Measurements from ENCODE around the gene PIGO. TPM values are rescaled to one million over a fixed set of nuclear protein-coding genes. Genes with fewer than 3 reads are reported as not detected.

PIGO gene
- total and polyA plus RNA-seq, 10 of the 15 experiments (the other 5 are each of a cell fraction or from before 2014, with no cell fraction given) = 8.2 to 23.3 (median 18.4) TPM

GRCh38 chr9:35102465-35102768, 6.0 kb upstream of the PIGO start:
- in situ Hi-C loops (cut with MboI) = loop anchor here (10.0 kb wide), 2 partner anchors 632 to 712 kb away; partner anchors contain the start of genes CREB3, HINT2, SPAG8 and TLN1
- TSS peak; percentile 83 for BruUV-seq (replicated peaks)
- TF ChIP-seq SIX5 (IDR thresholded peaks at IDR 0.05; ENCODE audit: low read depth, low read length, severe bottlenecking) (no peak), PKNOX1 (IDR thresholded peaks at IDR 0.05) (no peak), JUND (IDR thresholded peaks at IDR 0.05; ENCODE audit: low read depth, low read length) (no peak), SUPT20H (IDR thresholded peaks at IDR 0.05; ENCODE audit: borderline replicate concordance, control insufficient read depth, low read depth, low read length) (no peak), PRDM15 (CRISPR knock-in tag; IDR thresholded peaks at IDR 0.05) (no peak), ZSCAN29 (IDR thresholded peaks at IDR 0.05) (no peak), RAD21 (IDR thresholded peaks at IDR 0.05; ENCODE audit: insufficient read depth, low read depth, low read length) (no peak), ZBTB40 (IDR thresholded peaks at IDR 0.05; ENCODE audit: borderline replicate concordance) (no peak), YBX1 (IDR thresholded peaks at IDR 0.05) (no peak), SREBF2 (IDR thresholded peaks at IDR 0.05; ENCODE audit: low read length) (no peak), CREM (IDR thresholded peaks at IDR 0.05; ENCODE audit: low read depth) (no peak)

More at GRCh38 chr9:35102465-35102768, 6.0 kb upstream of the PIGO start:
- CTCF ChIA-PET = interaction anchor here (0.8 to 2.5 kb wide), 3 partner anchors 12 to 530 kb away, joined by 3 to 11 read pairs (median 4); partner anchors contain the start of gene VCP
- FAIRE-seq = no peak
- Histone ChIP-seq H3K4me2 (ENCODE audit: control insufficient read depth, insufficient read depth) (peak overlapping the region; percentile 88), H3K4me1 (ENCODE audit: control insufficient read depth, insufficient read depth, low read length) (peaks cover 5% of the 10 kb centered on the region), H3K4me3 (peak overlapping the region; percentile 79), H3K27ac (ENCODE audit: control insufficient read depth, insufficient read depth) (peak overlapping the region; percentile 88), H2AFZ (ENCODE audit: control insufficient read depth, low read depth, low read length) (peak overlapping the region; percentile 82), H3K27me3 (replicated peaks in 1 of 2; ENCODE audit: control insufficient read depth in 2 of 2, insufficient read depth in 2 of 2, low read length in 1 of 2) (no peaks in the 10 kb centered on the region), H4K20me1 (ENCODE audit: control insufficient read depth, insufficient read depth) (no peaks in the 10 kb centered on the region), H3K36me3 (ENCODE audit: control insufficient read depth in 2 of 2, insufficient read depth in 2 of 2, low read length in 1 of 2) (peaks cover 9 to 16% of the 10 kb centered on the region in 2 experiments), H3K9ac (ENCODE audit: control insufficient read depth, insufficient read depth, low read length) (peak overlapping the region; percentile 93), H3K79me2 (ENCODE audit: control insufficient read depth, insufficient read depth, low read length) (peaks cover 14% of the 10 kb centered on the region), H3K9me3 (replicated peaks; ENCODE audit: control insufficient read depth, insufficient read depth, low read length) (no peaks in the 10 kb centered on the region)
- intact Hi-C loops (cut with micrococcal nuclease; ENCODE audit: unreplicated experiment) = loop anchor here (2.0 kb wide), 1 partner anchor 24 kb away; the partner anchor contains the start of gene FANCG
- DNase-seq (ENCODE audit: low read depth, low spot score) = no peak
- RAD21 ChIA-PET (ENCODE audit: unreplicated experiment) = interaction anchor here (1.0 to 1.4 kb wide), 6 partner anchors 9 to 451 kb away, joined by 3 to 6 read pairs (median 4); partner anchors contain the start of gene FANCG
- 4% methylated on average over 10 of the region's 10 CpGs for WGBS (ENCODE audit: insufficient coverage, insufficient replicate concordance, low lambda C conversion rate, missing lambda C conversion rate)
- POLR2A ChIA-PET = interaction anchor here (0.5 to 3.5 kb wide), 5 partner anchors 9 to 30 kb away, joined by 4 to 27 read pairs (median 14); partner anchors contain the start of genes ATOSB, FANCG and VCP
- ATAC-seq = peak; percentile 56
- SMC1A ChIA-PET (ENCODE audit: uncharacterized antibody, unreplicated experiment) = interaction anchor here (0.9 to 1.5 kb wide), 4 partner anchors 10 to 158 kb away, joined by 3 to 5 read pairs (median 4); no protein-coding TSS in a partner anchor
